ENCODE results near the gene MUC6.

DNA sequence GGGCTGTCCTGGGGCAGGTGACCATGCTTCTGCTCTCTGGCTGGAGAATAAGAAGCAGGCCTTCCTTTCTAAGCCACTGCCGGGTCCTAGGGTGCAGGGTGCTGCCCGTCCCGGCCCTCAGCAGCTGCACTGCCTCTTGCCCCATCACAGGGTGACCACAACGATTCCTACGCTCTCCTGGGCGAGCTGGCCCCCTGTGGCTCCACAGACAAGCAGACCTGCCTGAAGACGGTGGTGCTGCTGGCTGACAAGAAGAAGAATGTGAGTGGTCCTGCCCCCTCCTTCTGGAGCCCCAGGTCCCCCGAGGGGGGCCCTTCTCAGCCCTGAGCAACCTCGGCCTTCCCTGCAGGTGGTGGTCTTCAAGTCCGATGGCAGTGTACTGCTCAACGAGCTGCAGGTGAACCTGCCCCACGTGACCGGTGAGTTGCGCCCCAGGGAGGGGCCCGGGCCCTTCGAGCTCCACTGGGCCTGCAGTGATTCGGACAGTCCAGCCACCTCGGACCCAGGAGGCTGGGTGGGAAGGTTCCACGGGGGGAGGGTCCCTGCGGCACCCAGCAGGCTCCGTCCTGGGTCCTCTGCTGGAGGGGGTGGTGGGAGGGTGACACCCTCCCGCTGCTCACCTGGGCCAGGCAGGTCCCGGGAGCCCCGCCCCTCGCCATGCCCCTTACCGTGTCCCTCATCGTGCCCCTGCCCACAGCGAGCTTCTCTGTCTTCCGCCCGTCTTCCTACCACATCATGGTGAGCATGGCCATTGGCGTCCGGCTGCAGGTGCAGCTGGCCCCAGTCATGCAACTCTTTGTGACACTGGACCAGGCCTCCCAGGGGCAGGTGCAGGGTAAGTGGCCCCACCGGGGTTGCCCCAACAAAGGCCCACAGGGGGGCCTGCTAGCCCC, 46.5 kb upstream of the MUC6 start:
- TF ChIP-seq POLR2A (IDR thresholded peaks at IDR 0.05) = no peak
- TF ChIP-seq, protein P1, sequence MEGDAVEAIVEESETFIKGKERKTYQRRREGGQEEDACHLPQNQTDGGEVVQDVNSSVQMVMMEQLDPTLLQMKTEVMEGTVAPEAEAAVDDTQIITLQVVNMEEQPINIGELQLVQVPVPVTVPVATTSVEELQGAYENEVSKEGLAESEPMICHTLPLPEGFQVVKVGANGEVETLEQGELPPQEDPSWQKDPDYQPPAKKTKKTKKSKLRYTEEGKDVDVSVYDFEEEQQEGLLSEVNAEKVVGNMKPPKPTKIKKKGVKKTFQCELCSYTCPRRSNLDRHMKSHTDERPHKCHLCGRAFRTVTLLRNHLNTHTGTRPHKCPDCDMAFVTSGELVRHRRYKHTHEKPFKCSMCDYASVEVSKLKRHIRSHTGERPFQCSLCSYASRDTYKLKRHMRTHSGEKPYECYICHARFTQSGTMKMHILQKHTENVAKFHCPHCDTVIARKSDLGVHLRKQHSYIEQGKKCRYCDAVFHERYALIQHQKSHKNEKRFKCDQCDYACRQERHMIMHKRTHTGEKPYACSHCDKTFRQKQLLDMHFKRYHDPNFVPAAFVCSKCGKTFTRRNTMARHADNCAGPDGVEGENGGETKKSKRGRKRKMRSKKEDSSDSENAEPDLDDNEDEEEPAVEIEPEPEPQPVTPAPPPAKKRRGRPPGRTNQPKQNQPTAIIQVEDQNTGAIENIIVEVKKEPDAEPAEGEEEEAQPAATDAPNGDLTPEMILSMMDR (IDR thresholded peaks at IDR 0.05 in 4 of 5, conservative IDR thresholded peaks at IDR 0.05 in 1 of 5) = no peak
